NCI-H1048 (cell line): ENCODE measurements around the gene CCDC102B.
"Not testable (repeated sequence)": the region's sequence is repeated elsewhere in the genome, so short reads cannot be mapped to it uniquely, and the experiment has no call there.

Experiments
- DNase-seq: peaks from one replicate; lab custom pipeline; 2025; lab: John Stamatoyannopoulos, UW

CCDC102B gene

DNA sequence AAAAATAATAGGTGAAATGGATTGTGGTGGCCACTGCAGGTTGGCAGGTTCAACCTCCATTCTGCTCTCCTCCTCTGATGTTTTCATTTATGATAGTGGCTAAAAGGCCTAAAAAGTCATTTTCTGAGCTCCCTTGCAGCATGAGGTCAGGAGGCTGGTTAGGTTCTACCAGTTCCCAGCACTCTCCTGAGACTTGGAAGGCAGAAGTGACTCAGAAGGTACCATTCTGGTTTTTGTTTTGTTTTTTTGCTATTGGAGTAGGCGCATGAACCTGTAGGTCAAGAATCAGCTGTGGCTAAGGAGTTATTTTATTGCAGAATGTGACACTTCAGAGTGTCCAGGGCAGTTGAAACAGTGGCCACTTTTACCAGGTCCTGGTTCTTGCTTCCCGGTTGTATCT lies 181.9 kb downstream of the CCDC102B start:
- no peak for DNase-seq

DNA sequence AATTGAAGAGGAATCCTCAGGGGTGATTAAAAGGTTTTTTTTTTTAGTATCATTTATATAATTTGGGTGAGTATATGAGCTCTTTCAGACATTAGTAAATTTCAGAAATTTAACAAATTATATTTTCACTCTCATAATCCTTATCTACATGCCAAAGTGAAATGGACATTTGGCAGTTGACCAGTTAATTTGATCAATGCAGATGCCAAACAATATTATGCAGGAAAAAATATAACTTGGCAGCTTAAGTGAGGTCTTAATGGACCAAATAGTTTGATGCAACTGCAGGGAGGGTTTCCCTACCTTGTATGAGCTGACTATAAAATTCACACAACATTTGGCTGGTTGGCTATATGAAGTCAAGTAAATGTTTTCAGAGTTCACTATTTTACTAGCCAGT lies 185.2 kb downstream of the CCDC102B start:
- no peak for DNase-seq

DNA sequence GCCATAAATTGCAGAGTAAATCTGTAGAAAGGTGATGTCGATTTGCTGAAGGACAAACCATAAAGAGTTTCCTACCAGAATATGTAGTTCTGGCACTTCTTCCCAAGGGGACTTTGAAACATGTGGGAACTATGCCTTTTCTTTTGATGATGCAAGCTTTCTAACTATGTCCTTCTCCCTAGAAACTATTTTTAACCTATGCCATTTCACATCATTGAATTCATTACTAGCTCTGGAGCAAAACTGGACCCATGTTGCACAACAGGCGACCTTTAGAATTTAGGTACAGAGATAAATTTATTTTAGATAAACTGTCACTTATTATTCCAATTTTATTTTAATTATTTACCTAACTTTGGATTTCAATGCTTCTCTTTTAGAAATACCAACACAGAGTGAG lies 186.5 kb downstream of the CCDC102B start:
- no peak for DNase-seq

GRCh38 chr18:68985172-68985820 lies 187.4 kb downstream of the CCDC102B start:
- no peak for DNase-seq

DNA sequence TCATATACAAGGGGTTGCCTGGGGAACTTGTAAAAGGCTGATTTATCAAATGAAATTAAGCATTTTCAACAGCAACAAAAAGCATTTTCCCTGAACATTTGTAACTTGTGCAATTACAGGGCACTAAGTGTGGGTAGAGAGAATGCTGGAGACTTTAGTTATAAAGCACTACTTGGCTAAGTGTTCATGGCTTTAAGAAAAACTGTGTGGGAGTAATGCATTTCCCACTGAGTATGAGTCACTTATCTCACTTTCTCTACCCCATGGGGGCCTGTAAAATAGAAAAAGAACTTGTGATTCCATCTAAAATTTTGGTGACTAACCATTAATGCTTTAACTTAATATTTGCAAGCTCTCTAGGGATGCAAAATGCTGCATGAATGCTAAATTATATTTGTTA lies 193.4 kb downstream of the CCDC102B start:
- no peak for DNase-seq

GRCh38 chr18:68992719-68993482 lies 195.0 kb downstream of the CCDC102B start:
- DNase-seq, result no peak

GRCh38 chr18:68995675-68996074 lies 197.8 kb downstream of the CCDC102B start:
- DNase-seq, result no peak

DNA sequence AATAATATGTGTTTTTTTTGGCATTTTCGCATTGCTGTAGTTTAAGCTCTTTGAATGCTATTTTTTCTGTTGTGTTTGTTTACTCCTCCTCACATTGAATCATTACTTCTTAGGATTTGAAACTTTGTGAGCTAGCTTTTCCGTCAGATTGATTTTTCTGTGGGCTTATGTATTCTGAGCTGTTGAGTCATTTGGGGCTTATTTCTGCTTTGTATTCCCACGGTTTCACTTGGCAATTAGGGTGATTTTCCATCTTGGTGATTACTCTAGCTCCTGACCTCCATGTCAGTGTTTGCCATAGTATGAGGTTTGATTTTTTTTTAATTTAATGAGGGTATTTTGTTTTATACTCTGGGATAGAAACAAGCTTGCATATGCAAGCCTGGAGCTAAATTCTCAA lies 200.0 kb downstream of the CCDC102B start:
- no peak for DNase-seq

GRCh38 chr18:69000366-69000765 lies 202.5 kb downstream of the CCDC102B start:
- DNase-seq, result no peak

DNA sequence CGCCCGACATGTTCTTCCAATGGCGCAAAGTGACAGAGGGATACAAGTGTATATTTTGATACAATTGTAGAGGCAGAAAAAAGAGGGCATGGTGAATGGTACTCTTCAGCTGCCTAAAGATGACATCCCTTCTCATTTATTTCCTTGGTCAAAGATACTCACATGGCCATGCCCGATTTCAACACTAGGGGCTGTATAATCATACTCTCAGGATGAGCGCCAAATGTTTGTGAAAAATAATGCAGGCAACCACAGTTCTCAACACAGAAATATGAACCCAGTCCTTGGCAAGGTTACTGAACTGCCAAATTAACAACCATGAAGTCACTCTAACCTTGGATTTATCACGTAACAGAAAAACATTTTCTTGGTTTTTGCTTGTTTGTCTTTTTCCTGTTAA lies 204.4 kb downstream of the CCDC102B start:
- no peak for DNase-seq

DNA sequence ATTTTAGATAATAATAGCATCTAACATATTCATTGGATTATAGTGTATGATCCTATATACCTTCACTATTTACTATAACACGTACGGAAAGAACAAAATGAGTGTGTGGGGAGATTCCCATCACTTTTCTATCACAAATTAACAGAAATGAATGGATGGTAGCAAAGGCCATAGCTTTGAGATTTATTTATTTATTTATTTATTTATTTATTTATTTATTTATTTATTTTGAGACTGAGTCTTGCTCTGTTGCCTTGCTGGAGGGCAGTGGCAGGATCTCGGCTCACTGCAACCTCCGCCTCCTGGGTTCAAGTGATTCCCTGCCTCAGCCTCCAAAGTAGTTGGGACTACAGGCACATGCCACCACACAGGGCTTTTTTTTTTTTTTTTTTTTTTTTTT lies 208.3 kb downstream of the CCDC102B start:
- not testable (repeated sequence) for DNase-seq

DNA sequence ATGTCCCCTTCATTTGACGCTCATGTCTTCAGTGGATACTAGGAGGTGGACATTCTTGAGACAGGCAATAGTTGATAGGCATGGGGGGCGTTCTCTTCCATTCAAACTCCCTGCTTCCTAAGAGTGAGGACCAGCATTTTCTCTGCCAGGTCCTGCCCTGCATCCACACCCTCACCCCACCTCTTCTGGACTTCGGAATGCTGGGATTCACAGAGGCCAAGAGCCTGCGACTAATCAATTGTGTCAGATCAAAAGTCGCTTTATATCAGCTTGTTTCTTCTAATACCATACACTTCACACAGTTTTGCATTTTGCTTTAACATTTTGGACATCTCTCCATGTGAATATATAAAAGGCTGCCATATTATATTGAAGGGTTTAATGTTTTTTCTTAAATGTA lies 210.7 kb downstream of the CCDC102B start:
- no peak for DNase-seq

DNA sequence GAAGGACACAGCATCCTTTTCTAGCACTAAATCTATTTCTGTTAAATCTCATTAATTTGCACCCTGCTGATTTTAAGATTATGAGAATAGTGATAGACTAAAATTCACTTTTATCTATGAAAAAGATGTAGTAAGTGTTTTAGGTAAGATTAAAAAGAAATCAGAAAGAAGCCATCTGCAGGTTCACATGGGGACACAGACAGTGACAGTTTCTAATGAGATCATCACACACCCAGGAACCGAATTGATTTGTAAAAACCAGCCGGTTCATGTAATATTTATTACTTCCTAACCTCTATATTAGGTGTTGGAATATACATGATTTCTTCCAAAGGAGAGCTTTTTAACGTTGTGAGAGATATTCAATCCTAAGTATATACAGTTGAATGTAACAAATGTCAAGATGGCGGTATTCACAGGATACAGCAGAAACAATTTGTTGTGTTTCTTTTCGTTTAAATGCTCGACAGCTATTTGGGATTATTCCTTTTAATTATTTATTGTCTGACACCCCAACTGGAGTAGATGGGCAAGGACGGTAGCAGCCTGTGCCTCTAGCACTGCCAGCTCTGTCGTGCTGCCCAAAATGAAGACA lies 223.4 kb downstream of the CCDC102B start:
- no peak for DNase-seq

- peak; percentile 79 for DNase-seq
Observed at GRCh38 chr18:69022426-69022825, 224.5 kb downstream of the CCDC102B start.

DNA sequence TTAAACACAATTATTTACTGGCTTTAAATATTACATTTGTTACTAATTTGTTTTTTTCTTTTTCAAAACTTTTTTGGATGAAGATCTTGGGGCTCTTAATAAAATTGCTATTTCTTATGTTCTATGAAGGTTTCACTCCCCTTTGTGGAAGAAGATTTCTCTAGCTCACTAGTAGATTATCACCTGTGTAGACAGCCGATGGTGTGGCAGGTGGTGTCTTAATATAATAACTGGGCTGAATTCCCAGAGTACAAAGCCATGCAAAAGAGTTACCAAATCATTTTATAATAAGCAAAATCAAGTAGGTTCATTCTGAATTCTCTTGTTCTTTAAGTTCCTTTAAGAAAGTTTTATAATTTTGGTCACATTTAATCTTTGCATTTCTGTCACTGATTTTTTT lies 233.7 kb downstream of the CCDC102B start:
- no peak for DNase-seq

GRCh38 chr18:69032009-69032408 lies 234.1 kb downstream of the CCDC102B start:
- DNase-seq, result no peak

DNA sequence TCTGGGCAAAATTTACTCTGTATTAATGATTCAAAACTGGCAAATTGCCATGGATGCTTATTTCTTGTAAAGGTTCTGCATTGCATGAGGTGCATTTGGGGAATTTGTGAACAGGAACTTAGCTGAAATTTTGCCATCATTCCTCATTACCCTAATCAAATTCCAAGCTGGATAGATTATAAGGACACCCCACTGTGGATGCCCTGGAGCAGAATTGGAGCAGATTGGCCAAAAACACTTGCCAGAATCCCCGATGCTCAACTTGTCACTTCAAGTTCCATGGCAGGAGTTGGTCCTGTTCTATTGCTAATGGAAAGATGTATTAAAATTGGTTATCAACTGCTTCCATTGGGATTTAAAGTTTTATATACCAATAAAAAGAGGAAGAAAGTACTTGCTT lies 237.9 kb downstream of the CCDC102B start:
- no peak for DNase-seq

DNA sequence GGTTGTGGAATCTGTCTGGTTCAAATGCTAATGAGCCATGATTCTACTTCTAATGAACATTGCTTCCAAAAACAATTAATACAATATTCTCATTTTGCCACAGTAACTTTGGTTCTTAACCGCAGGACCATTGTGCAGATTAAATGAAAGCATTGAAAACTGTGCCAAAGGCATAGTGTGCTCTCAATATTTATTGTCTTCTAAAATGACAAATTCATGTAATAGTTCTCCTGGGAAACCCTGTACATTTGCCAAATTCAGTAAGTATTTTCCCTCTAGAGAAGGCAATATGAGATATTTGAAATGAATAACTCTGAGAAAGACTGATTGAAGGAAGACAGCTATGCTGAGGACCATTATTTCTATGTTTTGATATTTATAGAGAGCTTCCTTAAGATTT lies 246.3 kb downstream of the CCDC102B start:
- DNase-seq, result no peak

DNA sequence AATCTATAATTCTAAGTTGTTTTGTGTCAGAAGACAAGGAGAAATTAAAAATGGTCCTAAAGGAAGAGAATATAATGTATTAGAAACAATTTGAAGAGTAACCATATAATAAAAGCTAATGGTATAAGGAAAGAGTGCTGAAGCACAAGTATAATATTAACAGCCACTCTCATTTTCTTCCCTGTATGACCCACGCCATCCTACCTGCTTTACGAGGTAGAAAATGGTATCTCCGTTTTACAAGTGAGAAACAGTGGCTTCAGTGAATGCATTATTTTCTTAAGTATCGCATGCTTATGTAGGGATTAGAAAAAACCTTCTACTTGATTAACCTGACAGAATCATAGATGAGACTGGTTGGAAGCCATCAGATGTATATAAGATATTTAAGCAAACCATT lies 266.2 kb downstream of the CCDC102B start:
- DNase-seq, result no peak

DNA sequence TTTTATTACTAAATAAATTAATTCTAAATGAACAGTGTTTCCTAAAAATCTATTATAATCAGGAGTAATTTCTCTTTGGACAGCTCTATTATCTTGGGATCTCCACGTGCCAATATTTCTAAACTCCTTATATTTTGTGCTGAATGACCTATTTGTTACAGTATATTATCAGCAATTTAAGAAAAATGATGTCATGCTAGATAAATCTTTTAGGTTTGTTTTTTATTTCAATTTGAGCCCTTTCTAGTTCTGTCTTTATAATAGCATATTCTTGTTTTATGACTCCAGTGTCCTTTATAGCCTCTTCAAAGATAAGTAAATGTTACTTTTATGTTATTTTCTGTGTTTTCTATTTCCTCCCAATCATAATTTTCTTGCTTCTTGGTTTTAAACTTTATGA lies 269.2 kb downstream of the CCDC102B start:
- DNase-seq, result no peak

DNA sequence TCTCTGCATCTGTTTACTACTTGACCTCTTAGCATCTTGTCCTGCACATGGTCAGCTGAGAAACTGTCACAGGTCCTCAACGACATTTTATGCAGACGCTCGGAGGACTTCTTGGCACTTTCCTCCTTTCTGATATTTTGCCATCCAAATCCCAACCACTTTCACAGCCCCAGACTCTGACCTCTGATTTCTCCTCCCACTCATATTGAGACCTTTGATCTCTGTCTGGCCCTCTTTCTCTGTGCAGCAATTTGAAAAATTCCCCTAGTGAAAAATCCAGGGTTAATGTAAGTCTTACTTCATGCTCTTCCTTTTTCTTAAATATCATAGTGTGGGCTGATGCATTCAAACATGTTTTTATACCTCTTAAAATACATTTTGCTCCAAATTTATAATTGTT lies 273.8 kb downstream of the CCDC102B start:
- no peak for DNase-seq

GRCh38 chr18:69081846-69082245 lies 284.0 kb downstream of the CCDC102B start:
- no peak for DNase-seq

DNA sequence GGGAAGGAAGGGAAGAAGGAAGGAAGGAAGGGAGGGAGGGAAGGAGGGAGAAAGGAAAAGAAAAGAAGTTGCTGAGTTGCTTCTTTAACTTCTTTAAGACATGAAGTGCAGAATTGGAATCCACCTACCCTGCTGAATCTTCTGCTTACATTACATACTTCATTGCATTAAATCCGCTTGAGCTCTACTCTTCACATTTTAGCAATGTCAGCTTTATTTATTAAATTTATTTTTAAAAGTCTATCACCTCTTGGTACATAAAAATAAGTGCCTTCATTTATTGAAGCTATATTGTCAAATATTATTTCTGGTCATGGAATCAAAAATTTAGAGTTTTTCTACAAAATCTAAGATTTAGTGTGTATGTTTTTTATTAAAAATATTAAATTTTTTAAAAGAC lies 284.6 kb downstream of the CCDC102B start:
- no peak for DNase-seq
